ENCODE measurements around the gene PGGT1B. TPM values are rescaled to one million over a fixed set of nuclear protein-coding genes. Genes with fewer than 3 reads are reported as not detected.

PGGT1B gene
- polyA plus RNA-seq, 3 donors: 3.2 to 32.6 (median 11.6) TPM

DNA sequence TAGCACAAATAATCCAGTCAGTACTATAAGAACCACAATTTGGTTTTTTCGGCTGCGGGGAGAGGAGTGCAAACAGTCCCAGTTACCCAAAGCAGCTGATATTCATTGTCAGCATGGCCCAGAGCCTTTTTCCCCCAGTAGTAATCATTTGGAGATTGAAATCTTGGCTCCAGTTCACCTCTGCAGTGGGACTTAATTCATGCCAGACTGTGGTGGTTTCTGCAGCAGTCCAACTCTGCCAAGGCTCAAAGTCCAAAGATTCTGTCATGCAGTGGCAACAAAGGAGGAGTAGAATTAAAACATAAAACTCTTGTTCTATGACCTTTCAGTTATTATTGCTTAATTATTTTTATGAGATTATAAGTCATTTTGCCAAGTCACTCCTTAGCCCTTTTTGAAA lies 68.0 kb downstream of the PGGT1B start:
- H4K20me1 ChIP-seq (ENCODE audit: insufficient read depth, low read length): no peaks in the 10 kb centered on the region
- H3K79me2 ChIP-seq (ENCODE audit: insufficient read depth, low read length): no peaks in the 10 kb centered on the region
- Mint-ChIP-seq H3K4me3 (no peak overlapping the region), H3K36me3 (peaks cover 0 to 2% of the 10 kb centered on the region in 2 donors), H3K9me3 (peaks cover 0 to 2% (median 0%) of the 10 kb centered on the region in 7 donors), H3K27ac (no peak overlapping the region), H3K27me3 (ENCODE audit: low read depth in 3 of 3) (peaks cover 2 to 15% (median 12%) of the 10 kb centered on the region in 3 donors), H3K4me1 (no peaks in the 10 kb centered on the region)
- H3K36me3 ChIP-seq (replicated peaks in 1 of 2; ENCODE audit: control insufficient read depth in 1 of 2, insufficient read depth in 2 of 2, low read length in 2 of 2): no peaks in the 10 kb centered on the region
- peaks cover 4 to 6% of the 10 kb centered on the region in 2 donors for H3K27me3 ChIP-seq (ENCODE audit: control insufficient read depth in 2 of 2, insufficient read depth in 2 of 2, low read length in 2 of 2)
- no peak overlapping the region for H2AFZ ChIP-seq (ENCODE audit: insufficient read depth, low read depth, low read length, poor library complexity, severe bottlenecking)
- no peak for DNase-seq
- no peak overlapping the region for H3K27ac ChIP-seq (ENCODE audit: low read depth in 1 of 2, low read length in 2 of 2)
- H3K9me3 ChIP-seq (replicated peaks in 1 of 2; ENCODE audit: control insufficient read depth in 1 of 2, insufficient read depth in 1 of 2, low read length in 2 of 2): no peaks in the 10 kb centered on the region
- no CpG with 5 or more reads among the region's 2 CpGs for WGBS (ENCODE audit: insufficient coverage)
- TF ChIP-seq, protein P1, sequence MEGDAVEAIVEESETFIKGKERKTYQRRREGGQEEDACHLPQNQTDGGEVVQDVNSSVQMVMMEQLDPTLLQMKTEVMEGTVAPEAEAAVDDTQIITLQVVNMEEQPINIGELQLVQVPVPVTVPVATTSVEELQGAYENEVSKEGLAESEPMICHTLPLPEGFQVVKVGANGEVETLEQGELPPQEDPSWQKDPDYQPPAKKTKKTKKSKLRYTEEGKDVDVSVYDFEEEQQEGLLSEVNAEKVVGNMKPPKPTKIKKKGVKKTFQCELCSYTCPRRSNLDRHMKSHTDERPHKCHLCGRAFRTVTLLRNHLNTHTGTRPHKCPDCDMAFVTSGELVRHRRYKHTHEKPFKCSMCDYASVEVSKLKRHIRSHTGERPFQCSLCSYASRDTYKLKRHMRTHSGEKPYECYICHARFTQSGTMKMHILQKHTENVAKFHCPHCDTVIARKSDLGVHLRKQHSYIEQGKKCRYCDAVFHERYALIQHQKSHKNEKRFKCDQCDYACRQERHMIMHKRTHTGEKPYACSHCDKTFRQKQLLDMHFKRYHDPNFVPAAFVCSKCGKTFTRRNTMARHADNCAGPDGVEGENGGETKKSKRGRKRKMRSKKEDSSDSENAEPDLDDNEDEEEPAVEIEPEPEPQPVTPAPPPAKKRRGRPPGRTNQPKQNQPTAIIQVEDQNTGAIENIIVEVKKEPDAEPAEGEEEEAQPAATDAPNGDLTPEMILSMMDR (IDR thresholded peaks at IDR 0.05): no peak
- no peak overlapping the region for H3K4me2 ChIP-seq (replicated peaks; ENCODE audit: extremely low read depth, low read length, poor library complexity, severe bottlenecking)
- intact Hi-C loops (cut with micrococcal nuclease): no loop called here
- H3K9ac ChIP-seq (ENCODE audit: insufficient read depth, low read length, poor library complexity, severe bottlenecking): no peak overlapping the region
- H3K4me1 ChIP-seq (ENCODE audit: control insufficient read depth in 1 of 2, insufficient read depth in 2 of 2, low read length in 2 of 2): no peaks in the 10 kb centered on the region
- no peak overlapping the region for H3K4me3 ChIP-seq (replicated peaks in 1 of 3; ENCODE audit: low read depth in 2 of 3, low read length in 3 of 3)

GRCh38 chr5:115193295-115193694 lies 69.4 kb downstream of the PGGT1B start:
- no peaks in the 10 kb centered on the region for H3K4me1 ChIP-seq (ENCODE audit: control insufficient read depth in 1 of 2, insufficient read depth in 2 of 2, low read length in 2 of 2)
- H3K27me3 Mint-ChIP-seq (ENCODE audit: low read depth in 3 of 3): peaks cover 7 to 22% (median 13%) of the 10 kb centered on the region in 3 donors
- peaks cover 0 to 2% (median 0%) of the 10 kb centered on the region in 7 donors for H3K9me3 Mint-ChIP-seq
- no peaks in the 10 kb centered on the region for H3K79me2 ChIP-seq (ENCODE audit: insufficient read depth, low read length)
- H3K4me3 ChIP-seq (replicated peaks in 1 of 3; ENCODE audit: low read depth in 2 of 3, low read length in 3 of 3): no peak overlapping the region
- no peak overlapping the region for H3K4me2 ChIP-seq (replicated peaks; ENCODE audit: extremely low read depth, low read length, poor library complexity, severe bottlenecking)
- peaks cover 0 to 2% of the 10 kb centered on the region in 2 donors for H3K36me3 Mint-ChIP-seq
- peaks cover 10 to 17% of the 10 kb centered on the region in 2 donors for H3K27me3 ChIP-seq (ENCODE audit: control insufficient read depth in 2 of 2, insufficient read depth in 2 of 2, low read length in 2 of 2)
- H3K36me3 ChIP-seq (replicated peaks in 1 of 2; ENCODE audit: control insufficient read depth in 1 of 2, insufficient read depth in 2 of 2, low read length in 2 of 2): no peaks in the 10 kb centered on the region
- H4K20me1 ChIP-seq (ENCODE audit: insufficient read depth, low read length): no peaks in the 10 kb centered on the region
- intact Hi-C loops (cut with micrococcal nuclease): no loop called here
- no peak overlapping the region for H2AFZ ChIP-seq (ENCODE audit: insufficient read depth, low read depth, low read length, poor library complexity, severe bottlenecking)
- no peak overlapping the region for H3K27ac ChIP-seq (ENCODE audit: low read depth in 1 of 2, low read length in 2 of 2)
- TF ChIP-seq, protein P1 (IDR thresholded peaks at IDR 0.05): no peak
- H3K4me3 Mint-ChIP-seq: no peak overlapping the region
- H3K9ac ChIP-seq (ENCODE audit: insufficient read depth, low read length, poor library complexity, severe bottlenecking): no peak overlapping the region
- no peak overlapping the region for H3K27ac Mint-ChIP-seq
- H3K4me1 Mint-ChIP-seq: no peaks in the 10 kb centered on the region
- no peaks in the 10 kb centered on the region for H3K9me3 ChIP-seq (replicated peaks in 1 of 2; ENCODE audit: control insufficient read depth in 1 of 2, insufficient read depth in 1 of 2, low read length in 2 of 2)
- no peak for DNase-seq

Measured in CD14-positive monocyte (primary cell).